GM23338 (cell line): ENCODE results near the gene ATOH8. TPM values are rescaled to one million over a fixed set of nuclear protein-coding genes. Genes with fewer than 3 reads are reported as not detected.

Source experiments
- ATAC-seq: fragments of 200-7000 bp; cut with Tn5 transposase; 3 replicates; pipeline ENCODE4 v1.9.1; 2020
- DNase-seq: peaks from one replicate; pipeline ENCODE4 v3.0.0-alpha.2; 2015; ENCODE audit warnings: low spot score
- H2AFZ ChIP-seq: fragments of 200-600 bp; sonication (generic); 2 replicates; pipeline ENCODE4 v1.8.0; 2016; ENCODE audit warnings: antibody characterized with exemption, mild to moderate bottlenecking, moderate library complexity
- H3F3A ChIP-seq: fragments of 200-600 bp; sonication (generic); replicated peaks from 2 replicates; pipeline ENCODE4 v1.8.0; 2017; ENCODE audit warnings: antibody characterized with exemption, mixed run types, low read depth
- H3K27ac ChIP-seq: fragments of 200-600 bp; sonication (generic); 2 replicates; pipeline ENCODE4 v1.6.1; 2016; ENCODE audit warnings: low read depth
- H3K27me3 ChIP-seq: fragments of 200-600 bp; sonication (generic); 2 replicates; pipeline ENCODE4 v1.8.0; 2016; ENCODE audit warnings: mild to moderate bottlenecking, mixed run types, moderate library complexity; ENCODE audit not compliant: insufficient read depth
- H3K36me3 ChIP-seq: fragments of 200-600 bp; sonication (generic); 2 replicates; pipeline ENCODE4 v1.8.0; 2016; ENCODE audit warnings: mild to moderate bottlenecking; ENCODE audit not compliant: insufficient read depth
- H3K4me1 ChIP-seq: fragments of 200-600 bp; sonication (generic); 2 replicates; pipeline ENCODE4 v1.8.0; 2016; ENCODE audit warnings: mild to moderate bottlenecking, moderate library complexity; ENCODE audit not compliant: insufficient read depth
- H3K4me2 ChIP-seq: fragments of 200-600 bp; sonication (generic); 2 replicates; pipeline ENCODE4 v1.7.1; 2017; ENCODE audit warnings: mixed run types
- H3K4me3 ChIP-seq: fragments of 200-600 bp; sonication (generic); 2 replicates; pipeline ENCODE4 v1.6.1; 2016; ENCODE audit warnings: mixed run types
- H3K79me2 ChIP-seq: fragments of 200-600 bp; sonication (generic); replicated peaks from 2 replicates; pipeline ENCODE4 v1.8.0; 2017; ENCODE audit warnings: mild to moderate bottlenecking; ENCODE audit not compliant: insufficient read depth
- H3K9me2 ChIP-seq: fragments of 200-600 bp; sonication (generic); 2 replicates; pipeline ENCODE4 v1.8.0; 2017; ENCODE audit not compliant: insufficient read depth
- H4K20me1 ChIP-seq: fragments of 200-600 bp; sonication (generic); replicated peaks from 2 replicates; pipeline ENCODE4 v1.8.0; 2017; ENCODE audit warnings: mild to moderate bottlenecking; ENCODE audit not compliant: insufficient read depth
- H3K27ac Mint-ChIP-seq: 2 replicates; pipeline ENCODE4 v1.8.0; 2020; ENCODE audit warnings: inconsistent platforms, mild to moderate bottlenecking, moderate library complexity, mixed read lengths
- H3K27me3 Mint-ChIP-seq: 3 replicates; pipeline ENCODE4 v1.8.0; 2022; ENCODE audit warnings: low read depth, mild to moderate bottlenecking, moderate library complexity, mixed read lengths, inconsistent platforms; ENCODE audit not compliant: insufficient read depth, poor library complexity
- H3K36me3 Mint-ChIP-seq: 3 replicates; pipeline ENCODE4 v1.8.0; 2021; ENCODE audit warnings: low read depth, mild to moderate bottlenecking, inconsistent platforms, moderate library complexity, mixed read lengths
- H3K4me1 Mint-ChIP-seq: 3 replicates; pipeline ENCODE4 v1.8.0; 2020; ENCODE audit warnings: mild to moderate bottlenecking, inconsistent platforms, mixed read lengths
- H3K4me3 Mint-ChIP-seq: 3 replicates; pipeline ENCODE4 v1.8.0; 2021; ENCODE audit warnings: moderate library complexity, mild to moderate bottlenecking, inconsistent platforms, mixed read lengths
- H3K9me3 Mint-ChIP-seq: 3 replicates; pipeline ENCODE4 v1.8.0; 2020; ENCODE audit warnings: moderate library complexity, mild to moderate bottlenecking, inconsistent platforms, mixed read lengths
- EZH2 ChIP-seq: fragments of 200-600 bp; sonication (generic); IDR thresholded peaks from one replicate; pipeline ENCODE4 v1.8.0; 2017; ENCODE audit warnings: antibody characterized with exemption, mild to moderate bottlenecking, low read depth; ENCODE audit not compliant: unreplicated experiment
- EZH2phosphoT487 ChIP-seq: fragments of 200-600 bp; sonication (generic); IDR thresholded peaks from one replicate; pipeline ENCODE4 v1.8.1; 2018; ENCODE audit warnings: antibody characterized with exemption; ENCODE audit not compliant: unreplicated experiment
- JUNB ChIP-seq: IDR thresholded peaks from one replicate; pipeline ENCODE4 v1.6.1; 2016; ENCODE audit warnings: antibody characterized with exemption; ENCODE audit not compliant: unreplicated experiment
- NANOG ChIP-seq: IDR thresholded peaks from 2 replicates; pipeline ENCODE4 v1.6.1; 2016; ENCODE audit warnings: antibody characterized with exemption, borderline replicate concordance
- ZNF114 ChIP-seq: fragments of 250-450 bp; sonication (Bioruptor Pico); IDR thresholded peaks from 2 replicates; pipeline ENCODE4 v1.5.0; 2020; ENCODE audit warnings: mild to moderate bottlenecking, moderate library complexity
- ZNF331 ChIP-seq: fragments of 250-450 bp; sonication (Bioruptor Pico); IDR thresholded peaks from 2 replicates; pipeline ENCODE4 v1.5.0; 2020; ENCODE audit warnings: low read depth, mild to moderate bottlenecking, moderate library complexity
- polyA plus RNA-seq: library from polyadenylated mRNA; unstranded; fragments of >200 nt; fragmentation: Nextera tagmentation; extraction: Ambion mirVana; gene quantifications from 2 replicates; pipeline ENCODE4 v1.2.1, GENCODE V29; 2016
- total RNA-seq: library from RNA; depleted of rRNA; stranded (reverse); fragments of >200 nt; shearing (Covaris generic); gene quantifications from 2 replicates; pipeline ENCODE4 v1.2.3, GENCODE V29; 2014
- TF ChIP-seq, protein P1 (sequence below), 2 experiments: fragments of 200-600 bp in 1 of 2; sonication (generic) in 1 of 2; conservative IDR thresholded peaks; 2 replicates each; pipeline versions ENCODE4 v1.5.1 to v1.6.1; 2016 to 2017; ENCODE audit warnings: antibody characterized with exemption in 2 of 2, low read depth in 2 of 2, mild to moderate bottlenecking in 2 of 2, moderate library complexity in 1 of 2
- TF ChIP-seq, protein P2 (sequence below): IDR thresholded peaks from 2 replicates; pipeline ENCODE4 v1.6.1; 2016; ENCODE audit warnings: antibody characterized with exemption

Gene ATOH8
- total and polyA plus RNA-seq, 2 experiments from 2014 or later, result 0.11 to 0.97 TPM

DNA sequence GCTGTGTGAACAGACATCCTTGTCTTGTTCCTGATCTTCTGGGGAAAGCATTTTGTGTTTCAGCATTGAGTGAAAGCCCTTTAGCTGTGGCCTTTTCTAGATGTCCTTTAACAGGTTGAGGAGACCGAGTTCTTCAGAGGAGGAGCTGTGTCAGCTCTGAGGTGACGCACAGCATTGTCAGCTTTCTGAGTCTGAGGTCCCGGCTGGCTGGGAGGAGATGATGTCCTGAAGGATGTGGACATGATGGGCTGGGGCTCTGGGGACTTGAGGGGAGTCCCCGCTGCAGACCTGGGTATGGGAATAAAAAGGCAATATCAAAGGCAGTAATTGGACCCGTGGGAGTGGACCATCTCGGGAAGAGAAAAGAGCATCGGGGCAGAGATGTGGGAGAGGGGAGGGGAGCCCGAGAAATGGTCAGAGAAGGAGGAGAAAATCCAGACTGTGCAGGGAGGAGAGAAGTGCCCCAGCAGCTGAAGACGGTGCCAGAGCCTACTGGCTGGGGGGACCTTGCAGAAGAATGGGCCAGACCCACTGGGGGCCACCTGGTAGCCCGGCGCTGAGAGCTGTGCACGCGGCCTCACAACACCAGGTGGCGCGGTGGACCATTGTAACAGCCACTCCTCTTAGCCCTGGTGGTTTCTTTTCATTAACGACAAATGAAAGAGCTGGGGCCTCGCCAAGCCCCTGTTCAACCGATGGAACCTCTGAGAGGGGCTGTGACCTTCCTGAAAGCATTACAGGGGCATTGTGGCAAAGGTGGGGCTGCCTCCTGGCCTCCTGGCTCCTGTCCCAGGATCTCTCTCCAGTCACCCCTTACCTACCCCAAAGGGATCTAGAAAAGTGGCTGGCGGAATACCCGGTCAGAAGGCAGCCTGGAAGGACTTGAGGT lies 73.4 kb downstream of the ATOH8 start:
- peak; percentile 99 for ATAC-seq
- Histone ChIP-seq H3K9me2 (0 out of 2 replicates have a peak, but pooled peaks cover 12% of the 10 kb centered on the region), H3K27ac (no peak overlapping the region), H3K36me3 (no peaks in the 10 kb centered on the region), H4K20me1 (no peaks in the 10 kb centered on the region), H3K27me3 (no peaks in the 10 kb centered on the region), H3K4me1 (peaks cover 8% of the 10 kb centered on the region; the same call in 1 of the 2 replicates), H3K4me3 (no peak overlapping the region), H3K4me2 (peak overlapping the region; percentile 69; the same call in 1 of the 2 replicates), H2AFZ (peak overlapping the region; percentile 98), H3K79me2 (no peaks in the 10 kb centered on the region), H3F3A (no peaks in the 10 kb centered on the region)
- peak; percentile 93 for DNase-seq
- no peak for TF ChIP-seq ZNF331 (CRISPR knock-in tag)
- peak; percentile 12; the same call in 1 of the 2 replicates for TF ChIP-seq NANOG
- TF ChIP-seq, protein P1, sequence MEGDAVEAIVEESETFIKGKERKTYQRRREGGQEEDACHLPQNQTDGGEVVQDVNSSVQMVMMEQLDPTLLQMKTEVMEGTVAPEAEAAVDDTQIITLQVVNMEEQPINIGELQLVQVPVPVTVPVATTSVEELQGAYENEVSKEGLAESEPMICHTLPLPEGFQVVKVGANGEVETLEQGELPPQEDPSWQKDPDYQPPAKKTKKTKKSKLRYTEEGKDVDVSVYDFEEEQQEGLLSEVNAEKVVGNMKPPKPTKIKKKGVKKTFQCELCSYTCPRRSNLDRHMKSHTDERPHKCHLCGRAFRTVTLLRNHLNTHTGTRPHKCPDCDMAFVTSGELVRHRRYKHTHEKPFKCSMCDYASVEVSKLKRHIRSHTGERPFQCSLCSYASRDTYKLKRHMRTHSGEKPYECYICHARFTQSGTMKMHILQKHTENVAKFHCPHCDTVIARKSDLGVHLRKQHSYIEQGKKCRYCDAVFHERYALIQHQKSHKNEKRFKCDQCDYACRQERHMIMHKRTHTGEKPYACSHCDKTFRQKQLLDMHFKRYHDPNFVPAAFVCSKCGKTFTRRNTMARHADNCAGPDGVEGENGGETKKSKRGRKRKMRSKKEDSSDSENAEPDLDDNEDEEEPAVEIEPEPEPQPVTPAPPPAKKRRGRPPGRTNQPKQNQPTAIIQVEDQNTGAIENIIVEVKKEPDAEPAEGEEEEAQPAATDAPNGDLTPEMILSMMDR (conservative IDR thresholded peaks at IDR 0.05; ENCODE audit: low read depth in 2 of 2), result peak; percentile 77 to 91
- Mint-ChIP-seq H3K4me1 (peaks cover 12% of the 10 kb centered on the region), H3K27ac (no peak overlapping the region), H3K36me3 (no peaks in the 10 kb centered on the region), H3K27me3 (peaks cover 12% of the 10 kb centered on the region), H3K4me3 (no peak overlapping the region), H3K9me3 (no peaks in the 10 kb centered on the region)

DNA sequence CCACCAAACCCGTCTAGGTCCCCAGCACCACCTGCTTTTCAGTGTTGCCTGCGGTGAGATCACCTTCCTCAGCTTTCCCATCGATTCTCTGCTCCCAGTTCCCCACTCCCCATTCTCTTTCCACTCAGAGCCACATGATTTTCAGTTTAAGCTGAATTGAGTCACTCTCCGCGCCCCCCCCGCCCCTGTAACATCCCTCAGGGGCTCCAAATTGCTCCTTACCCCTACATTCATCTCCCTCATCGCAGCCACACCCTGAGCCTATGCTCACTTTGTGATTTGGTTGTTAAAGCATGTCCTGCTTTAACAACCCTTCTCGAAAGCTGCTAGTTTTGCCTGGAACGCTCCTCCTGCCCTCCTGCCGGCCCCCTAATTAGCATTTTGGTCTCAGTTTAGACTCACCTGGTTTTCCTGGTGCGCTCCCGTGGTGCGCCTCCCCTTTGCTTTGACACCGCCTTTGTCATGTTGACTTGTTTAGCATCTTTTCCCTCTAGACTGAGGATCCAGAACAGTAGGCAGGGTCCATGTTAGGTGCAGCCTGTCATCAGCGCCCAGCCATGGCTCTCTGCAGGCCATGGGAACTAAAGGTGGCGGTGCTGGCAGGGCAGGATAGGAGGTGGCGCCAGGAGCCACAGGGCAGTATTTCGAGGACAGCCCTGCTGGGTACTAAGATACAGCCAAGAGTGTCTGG lies 74.2 kb downstream of the ATOH8 start:
- Histone ChIP-seq H3K27me3 (no peaks in the 10 kb centered on the region), H3K4me2 (peak overlapping the region; percentile 69), H2AFZ (peak overlapping the region; percentile 98), H3K79me2 (no peaks in the 10 kb centered on the region), H3F3A (no peaks in the 10 kb centered on the region), H3K36me3 (no peaks in the 10 kb centered on the region), H3K4me1 (peaks cover 8% of the 10 kb centered on the region; the same call in 1 of the 2 replicates), H4K20me1 (no peaks in the 10 kb centered on the region), H3K9me2 (0 out of 2 replicates have a peak, but pooled peaks cover 12% of the 10 kb centered on the region), H3K27ac (no peak overlapping the region), H3K4me3 (no peak overlapping the region)
- no peaks in the 10 kb centered on the region for H3K9me3 Mint-ChIP-seq
- no peak overlapping the region for H3K27ac Mint-ChIP-seq
- DNase-seq, result peak; percentile 56
- H3K36me3 Mint-ChIP-seq, result no peaks in the 10 kb centered on the region
- H3K4me3 Mint-ChIP-seq, result no peak overlapping the region
- H3K4me1 Mint-ChIP-seq, result peaks cover 12% of the 10 kb centered on the region
- peaks cover 12% of the 10 kb centered on the region for H3K27me3 Mint-ChIP-seq
- peak; percentile 64 for ATAC-seq
- TF ChIP-seq ZNF331 (CRISPR knock-in tag) (no peak), ZNF114 (no peak), EZH2 (no peak), JUNB (no peak), EZH2phosphoT487 (no peak)
- TF ChIP-seq, protein P2, sequence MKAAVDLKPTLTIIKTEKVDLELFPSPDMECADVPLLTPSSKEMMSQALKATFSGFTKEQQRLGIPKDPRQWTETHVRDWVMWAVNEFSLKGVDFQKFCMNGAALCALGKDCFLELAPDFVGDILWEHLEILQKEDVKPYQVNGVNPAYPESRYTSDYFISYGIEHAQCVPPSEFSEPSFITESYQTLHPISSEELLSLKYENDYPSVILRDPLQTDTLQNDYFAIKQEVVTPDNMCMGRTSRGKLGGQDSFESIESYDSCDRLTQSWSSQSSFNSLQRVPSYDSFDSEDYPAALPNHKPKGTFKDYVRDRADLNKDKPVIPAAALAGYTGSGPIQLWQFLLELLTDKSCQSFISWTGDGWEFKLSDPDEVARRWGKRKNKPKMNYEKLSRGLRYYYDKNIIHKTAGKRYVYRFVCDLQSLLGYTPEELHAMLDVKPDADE, result no peak
- TF ChIP-seq, protein P1 (conservative IDR thresholded peaks at IDR 0.05; ENCODE audit: low read depth in 2 of 2), result no peak
